Skin epidermis (tissue), 12 donors: Measurements from ENCODE around the gene CDK17.

Experiments used
- H3K27ac ChIP-seq, 21 experiments: fragments of 200-600 bp; sonication (generic) in 11 of 21; one replicate each; pipeline ENCODE4 v1.5.0; 2020; ENCODE audit warnings: mild to moderate bottlenecking in 3 of 21, inconsistent platforms in 2 of 21, moderate library complexity in 2 of 21
- H3K4me3 ChIP-seq, 7 experiments: fragments of 200-600 bp; sonication (generic) in 2 of 7; one replicate each; pipeline ENCODE4 v1.5.0; 2020; ENCODE audit warnings: inconsistent platforms in 2 of 7, mild to moderate bottlenecking in 2 of 7, moderate library complexity in 1 of 7

The CDK17 gene

DNA sequence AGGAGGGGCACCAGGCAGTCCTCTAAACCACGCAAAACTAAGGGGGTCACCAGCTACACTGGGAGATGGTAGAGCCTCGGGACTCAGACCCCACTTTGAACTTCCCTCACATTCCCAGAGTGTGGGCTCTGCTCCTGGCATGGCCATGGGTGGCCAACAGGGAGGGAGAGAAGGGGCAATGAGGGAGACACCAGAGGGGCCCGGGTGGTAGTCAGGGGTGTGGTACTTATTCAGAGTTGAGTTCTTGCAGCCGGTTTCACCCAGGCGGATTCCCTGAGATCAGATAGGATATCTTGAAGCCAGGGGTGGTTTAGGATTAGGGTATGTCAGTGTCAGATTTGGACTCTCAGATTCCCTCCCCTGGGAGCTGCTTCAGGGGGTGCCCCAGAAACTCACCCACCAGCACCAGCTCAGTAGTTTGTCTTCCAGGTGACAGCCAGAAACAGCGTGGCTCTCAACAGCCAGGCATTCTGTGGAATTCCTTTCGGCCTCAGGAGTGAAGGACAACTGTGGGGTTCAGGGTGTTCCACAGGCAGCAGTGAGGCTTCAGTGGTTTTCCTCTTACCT is 150.0 kb downstream of the CDK17 start:
- H3K27ac ChIP-seq: peak overlapping the region in 7 of 21 experiments; percentile 0 to 79 (median 71)
- no peak overlapping the region for H3K4me3 ChIP-seq

- Histone ChIP-seq H3K27ac (peak overlapping the region in 11 of 21 experiments; percentile 0 to 79 (median 23)), H3K4me3 (no peak overlapping the region)
Measured at GRCh38 chr12:96249196-96250118, 150.8 kb downstream of the CDK17 start.

DNA sequence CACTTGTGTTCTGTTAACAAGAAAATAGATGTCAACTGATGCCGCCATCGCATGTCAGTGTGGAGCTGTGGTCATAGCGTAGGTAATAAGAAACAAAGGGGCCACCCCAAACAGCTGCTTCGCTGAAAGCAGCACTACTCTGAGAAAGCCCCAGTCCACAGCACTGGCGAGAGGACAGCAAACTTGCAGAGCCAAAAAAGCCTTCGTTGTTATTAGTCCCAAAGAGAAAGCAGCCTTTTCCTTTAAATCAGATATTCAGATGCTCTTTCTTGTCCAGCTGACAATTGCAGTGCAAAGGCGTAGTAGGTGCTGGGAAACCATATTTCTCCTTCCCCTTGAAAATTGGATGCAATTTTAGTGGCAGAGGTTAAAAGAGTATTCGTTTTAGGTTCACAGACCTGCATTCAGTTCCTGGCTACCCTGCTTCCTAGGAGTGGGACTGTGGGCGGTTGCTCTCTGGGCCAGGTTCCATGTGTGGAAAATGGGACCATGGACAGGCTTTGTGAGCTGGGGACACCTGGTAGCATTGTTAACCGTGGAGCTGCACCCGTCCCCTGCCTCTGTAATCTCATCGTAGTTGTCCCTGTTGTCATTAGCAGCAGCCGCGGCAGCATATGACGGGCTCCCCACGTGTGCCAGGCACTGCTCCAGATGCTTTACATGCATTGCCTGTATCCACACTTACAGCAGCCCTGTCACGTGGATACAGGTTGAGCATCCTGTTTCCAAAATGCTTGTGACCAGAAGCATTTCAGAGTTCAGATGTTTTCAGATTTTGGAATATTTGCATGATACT is 151.9 kb downstream of the CDK17 start:
- Histone ChIP-seq H3K27ac (peak overlapping the region in 4 of 21 experiments; percentile 18 to 73 (median 61)), H3K4me3 (no peak overlapping the region)

- Histone ChIP-seq H3K4me3 (no peak overlapping the region), H3K27ac (peak overlapping the region in 1 of 21 experiments; percentile 73)
Measured at GRCh38 chr12:96247563-96247962, 152.7 kb downstream of the CDK17 start.

GRCh38 chr12:96246926-96247505 is 153.2 kb downstream of the CDK17 start:
- no peak overlapping the region for H3K4me3 ChIP-seq
- H3K27ac ChIP-seq: no peak overlapping the region

DNA sequence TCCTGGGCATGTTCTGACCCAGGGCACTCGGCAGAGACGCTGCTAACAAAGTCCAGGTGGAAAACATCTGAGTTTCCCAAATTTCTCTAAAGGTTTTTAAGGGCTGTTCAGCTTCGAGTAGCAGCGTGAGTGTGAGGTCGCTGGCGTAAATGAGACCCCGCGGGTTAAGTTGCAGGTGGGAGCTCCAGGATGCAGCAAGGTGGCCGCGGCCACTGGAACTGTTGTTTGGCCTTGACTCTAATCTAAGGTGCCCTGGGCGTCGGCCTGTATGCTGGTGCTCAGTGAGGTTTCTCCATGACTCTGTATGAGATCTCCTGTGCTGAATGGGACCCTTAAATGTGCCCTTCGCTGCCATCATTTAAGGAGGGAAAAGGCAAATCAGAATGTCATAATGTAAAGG is 155.4 kb downstream of the CDK17 start:
- Histone ChIP-seq H3K4me3 (no peak overlapping the region), H3K27ac (peak overlapping the region in 2 of 21 experiments; percentile 8 to 53)

- Histone ChIP-seq H3K4me3 (no peak overlapping the region), H3K27ac (peak overlapping the region in 14 of 21 experiments; percentile 34 to 90 (median 70))
Measured at GRCh38 chr12:96242597-96242996, 157.6 kb downstream of the CDK17 start.

DNA sequence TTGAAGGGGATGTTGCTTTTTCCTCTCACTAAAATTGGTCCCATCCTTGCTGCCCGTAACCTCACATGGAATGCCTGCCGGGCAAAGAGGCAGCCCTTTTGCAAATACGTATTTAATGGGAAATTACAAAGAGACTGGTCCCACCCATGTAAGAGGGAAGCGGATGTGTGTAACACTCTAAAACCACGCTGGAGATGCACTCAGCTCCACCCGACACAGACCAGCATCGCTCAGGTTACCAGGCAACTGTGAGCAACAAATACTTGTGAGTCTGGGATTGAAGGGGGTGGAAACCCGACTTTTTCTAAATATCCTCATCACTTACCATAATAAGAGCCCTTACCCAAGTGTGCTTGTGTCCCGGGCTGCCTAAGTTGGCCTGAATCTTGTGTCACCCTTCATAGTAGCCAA is 158.4 kb downstream of the CDK17 start:
- H3K27ac ChIP-seq: peak overlapping the region in 15 of 21 experiments; percentile 52 to 90 (median 72)
- no peak overlapping the region for H3K4me3 ChIP-seq

DNA sequence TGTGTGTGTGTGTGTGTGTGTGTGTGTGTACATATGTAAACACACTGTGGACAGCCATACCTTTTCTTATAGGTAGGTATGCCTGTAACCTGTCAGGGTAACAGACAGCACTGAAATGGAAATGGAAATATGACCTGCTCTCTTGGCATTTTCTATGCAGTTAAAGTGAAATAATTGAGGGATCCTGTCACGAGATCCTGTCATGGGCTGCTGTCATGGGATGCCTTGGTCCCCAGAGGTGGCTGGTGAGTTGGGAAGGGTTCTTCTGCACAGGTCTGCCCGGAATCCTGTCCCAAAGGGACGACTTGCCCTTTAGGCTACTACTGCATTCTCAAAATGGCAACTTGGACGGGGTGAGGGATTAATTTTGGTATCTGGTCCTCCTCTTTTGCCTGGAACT is 158.8 kb downstream of the CDK17 start:
- no peak overlapping the region for H3K4me3 ChIP-seq
- peak overlapping the region in 15 of 21 experiments; percentile 36 to 90 (median 72) for H3K27ac ChIP-seq

GRCh38 chr12:96240656-96241055 is 159.6 kb downstream of the CDK17 start:
- Histone ChIP-seq H3K4me3 (no peak overlapping the region), H3K27ac (peak overlapping the region in 15 of 21 experiments; percentile 8 to 90 (median 76))

DNA sequence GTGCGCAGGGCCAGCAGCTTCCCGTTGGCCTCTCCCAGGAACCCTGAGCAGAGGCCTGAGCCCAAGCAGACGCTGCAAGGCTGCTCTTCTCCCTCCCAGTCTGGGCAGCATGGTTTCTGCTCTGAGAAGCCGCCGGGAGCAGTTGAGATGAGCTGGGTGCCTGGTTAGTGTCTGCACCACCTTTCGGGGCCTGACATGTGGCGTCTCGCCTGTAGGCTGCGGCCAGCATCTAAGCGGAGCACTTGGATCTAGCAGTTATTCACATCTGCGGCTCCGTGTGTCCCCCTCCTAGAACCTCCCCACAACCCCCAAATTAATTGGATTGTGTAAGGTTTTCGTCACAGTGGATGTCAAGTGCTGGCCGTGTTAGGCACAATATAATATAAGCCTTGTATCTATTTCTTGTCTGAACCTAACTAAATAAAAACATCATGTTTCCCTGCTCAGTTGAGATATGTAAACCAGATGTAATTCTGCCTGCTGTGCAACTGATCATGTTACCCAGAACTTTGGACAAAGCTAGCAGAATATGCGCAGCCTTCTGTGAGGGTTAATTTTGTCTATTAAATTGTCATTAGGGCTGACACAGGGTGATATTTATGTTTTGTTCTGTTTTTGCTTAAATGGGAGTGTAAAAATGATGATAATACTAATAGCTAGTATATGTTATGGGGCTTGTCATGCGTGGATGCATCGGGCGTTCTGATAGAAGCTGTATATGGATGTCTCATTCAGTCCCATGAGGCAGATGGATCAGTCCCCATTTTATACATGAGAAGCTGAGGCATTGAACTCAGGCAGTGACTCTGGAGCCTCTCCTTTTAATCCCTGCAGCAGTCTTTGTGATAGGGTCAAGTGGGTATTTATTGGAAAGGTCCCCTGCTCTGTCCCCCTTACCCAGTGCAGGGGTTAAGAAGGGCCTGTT is 160.3 kb downstream of the CDK17 start:
- Histone ChIP-seq H3K27ac (peak overlapping the region in 16 of 21 experiments; percentile 8 to 90 (median 72)), H3K4me3 (no peak overlapping the region)

DNA sequence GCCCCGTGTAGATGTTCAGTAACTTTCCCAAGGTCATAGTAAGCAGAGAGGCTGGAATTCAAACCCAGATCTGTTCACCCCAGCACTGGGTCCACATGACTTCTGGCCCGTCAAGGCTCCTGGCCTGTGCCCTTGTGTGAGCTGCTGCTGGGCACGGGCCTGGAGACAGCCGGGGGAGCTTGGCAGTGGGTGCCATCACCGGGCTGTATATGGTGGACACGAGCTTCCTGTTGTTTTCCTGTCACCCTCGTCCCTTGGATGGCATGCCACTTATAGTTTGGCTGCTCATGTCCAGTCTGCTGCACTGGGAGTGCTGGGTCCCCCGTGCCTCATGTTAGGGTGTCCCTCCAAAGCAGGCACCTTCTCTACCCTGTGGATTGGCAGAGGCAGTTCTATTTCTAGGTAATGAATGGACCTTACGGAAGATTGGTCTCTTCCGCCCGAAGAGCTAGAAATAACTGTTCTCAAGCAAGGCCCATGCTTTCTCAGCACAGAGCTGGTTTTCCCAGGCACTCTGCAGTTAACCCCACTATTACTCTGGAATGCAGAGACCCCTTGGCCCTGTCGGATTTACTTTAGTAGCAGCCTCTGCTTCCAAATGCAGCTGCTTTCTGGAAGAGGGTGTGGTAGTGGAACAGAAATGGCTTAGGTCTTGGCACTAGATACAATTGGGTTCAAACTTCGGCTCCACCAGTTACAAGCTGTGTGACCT is 161.7 kb downstream of the CDK17 start:
- Histone ChIP-seq H3K4me3 (no peak overlapping the region), H3K27ac (peak overlapping the region in 16 of 21 experiments; percentile 14 to 89 (median 78))

DNA sequence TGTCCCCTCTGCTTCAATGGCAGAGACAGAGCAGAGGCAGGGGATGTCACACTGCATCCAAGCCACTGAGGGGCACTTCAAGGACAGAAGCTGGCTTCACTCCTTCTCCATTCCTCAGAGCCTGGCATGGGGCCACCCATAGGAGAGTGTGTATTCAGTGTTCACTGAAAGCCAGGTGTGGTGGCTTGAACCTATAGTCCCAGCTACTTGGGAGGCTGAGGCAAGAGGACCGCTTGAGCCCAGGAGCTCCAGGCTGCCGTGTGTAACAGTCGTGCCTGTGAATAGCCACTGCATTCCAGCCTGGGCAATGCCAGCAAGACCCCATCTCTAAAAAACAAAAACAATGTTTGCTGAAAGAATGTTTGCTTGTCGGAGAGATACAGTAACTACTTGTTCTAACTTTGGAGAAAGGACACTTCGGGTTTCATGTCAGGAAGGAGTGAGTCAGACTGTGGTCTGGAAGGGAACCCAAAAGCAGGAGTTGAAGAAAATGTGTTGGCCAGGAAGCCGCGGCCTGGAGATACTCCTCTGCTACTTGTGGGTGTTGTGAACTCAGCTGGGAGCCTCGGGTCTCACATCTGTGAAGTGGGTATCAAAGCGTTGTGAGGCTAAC is 162.7 kb downstream of the CDK17 start:
- H3K4me3 ChIP-seq: no peak overlapping the region
- peak overlapping the region in 20 of 21 experiments; percentile 13 to 89 (median 76) for H3K27ac ChIP-seq

DNA sequence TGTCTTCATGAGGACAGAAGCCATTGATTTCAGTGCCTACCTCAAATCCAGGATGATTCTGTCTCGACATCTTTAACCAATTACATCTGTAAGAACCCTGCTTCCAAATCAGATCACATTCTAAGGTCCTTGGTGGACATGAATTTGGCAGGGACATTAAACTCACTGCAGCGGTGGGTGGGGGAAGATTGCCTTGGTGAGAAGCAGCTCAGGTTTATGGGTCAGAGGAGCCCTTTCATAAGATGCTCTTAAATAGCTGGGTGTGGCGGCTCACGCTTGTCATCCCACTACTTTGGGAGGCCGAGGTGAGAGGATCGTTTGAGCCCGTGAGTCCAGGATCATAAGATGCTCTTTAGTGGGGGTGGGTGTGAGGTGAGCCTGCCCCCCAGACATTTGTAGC is 163.2 kb downstream of the CDK17 start:
- Histone ChIP-seq H3K27ac (peak overlapping the region in 20 of 21 experiments; percentile 13 to 89 (median 76)), H3K4me3 (no peak overlapping the region)

DNA sequence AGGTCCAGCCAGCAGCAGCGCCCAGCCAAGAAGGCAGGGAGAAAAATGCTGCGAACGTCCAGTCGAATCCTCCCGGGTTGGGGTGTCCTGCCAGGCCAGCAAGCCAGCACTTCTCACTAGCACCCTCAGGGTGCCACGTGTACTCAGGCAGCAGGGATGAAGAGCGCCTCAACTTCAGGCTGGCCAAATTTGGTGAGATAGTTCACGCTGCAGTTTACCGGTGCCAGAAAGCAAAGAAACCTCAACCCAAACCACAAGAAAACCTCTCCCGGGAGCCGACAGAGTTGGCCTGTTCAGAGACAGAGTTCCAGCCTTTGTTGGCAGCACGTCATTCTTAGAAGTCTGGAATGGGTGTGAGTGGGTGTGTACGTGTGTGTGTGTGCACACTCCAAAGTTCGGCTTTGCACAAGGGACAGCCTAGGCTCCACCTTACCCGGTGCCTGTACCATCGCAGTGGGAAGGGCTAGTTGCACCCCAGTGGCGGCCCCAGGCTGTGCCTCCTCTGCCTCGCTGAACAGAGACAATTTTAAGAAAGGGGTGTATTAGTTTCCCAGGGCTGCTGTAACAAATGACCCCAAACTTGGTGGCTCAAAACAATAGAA is 163.9 kb downstream of the CDK17 start:
- Histone ChIP-seq H3K27ac (peak overlapping the region in 17 of 21 experiments; percentile 19 to 89 (median 77)), H3K4me3 (no peak overlapping the region)

DNA sequence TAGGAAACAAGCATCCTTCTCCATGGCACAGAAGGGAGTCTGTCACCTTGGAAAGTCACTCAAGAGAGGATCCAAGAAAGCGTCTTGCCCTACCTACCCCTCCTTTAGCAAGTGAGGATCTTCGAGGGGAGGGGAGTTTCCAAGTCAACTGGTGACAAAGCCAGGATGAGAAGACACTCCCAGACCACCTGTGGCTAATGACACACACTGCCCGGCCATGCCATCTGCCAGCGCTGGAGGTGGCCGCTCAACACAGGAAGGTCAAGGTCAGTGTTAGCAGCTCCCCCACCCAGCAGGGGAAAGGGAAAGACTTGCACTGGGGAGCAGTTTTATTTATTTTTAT is 164.8 kb downstream of the CDK17 start:
- Histone ChIP-seq H3K27ac (peak overlapping the region in 13 of 21 experiments; percentile 13 to 87 (median 75)), H3K4me3 (no peak overlapping the region)
